ENCODE measurements around the gene DLL3.

DLL3 gene

GRCh38 chr19:39514840-39515550, 16.2 kb downstream of the DLL3 start, which contains the start of gene SELENOV:
SELENOV (plus strand) TSS chr19:39515139; CDS start chr19:39515213, 74 bp downstream.
- Histone ChIP-seq H3K27ac (ENCODE audit: poor library complexity, severe bottlenecking) (no peak within 1 kb of the TSS), H3K36me3 (ENCODE audit: low read depth) (no peaks in the 10 kb centered on the region), H3K9me3 (ENCODE audit: severe bottlenecking) (no peaks in the 10 kb centered on the region), H3K4me1 (ENCODE audit: insufficient read depth, poor library complexity, severe bottlenecking) (no peaks in the 10 kb centered on the region), H3K4me3 (ENCODE audit: severe bottlenecking) (peak within 1 kb of the TSS; percentile 24), H3K27me3 (ENCODE audit: insufficient read depth, poor library complexity, severe bottlenecking) (peaks cover 29% of the 10 kb centered on the region)
- TF ChIP-seq CTCF (IDR thresholded peaks at IDR 0.05; ENCODE audit: poor library complexity, severe bottlenecking) = peak; percentile 2
- ATAC-seq (ENCODE audit: low read depth) (peak; percentile 33; the same call in 2 of the 3 replicates), DNase-seq (ENCODE audit: low spot score) (no peak)

- Histone ChIP-seq H3K4me1 (ENCODE audit: insufficient read depth, poor library complexity, severe bottlenecking) (no peaks in the 10 kb centered on the region), H3K36me3 (ENCODE audit: low read depth) (no peaks in the 10 kb centered on the region), H3K27me3 (ENCODE audit: insufficient read depth, poor library complexity, severe bottlenecking) (peaks cover 29% of the 10 kb centered on the region), H3K4me3 (ENCODE audit: severe bottlenecking) (peak overlapping the region; percentile 24), H3K27ac (ENCODE audit: poor library complexity, severe bottlenecking) (no peak overlapping the region), H3K9me3 (ENCODE audit: severe bottlenecking) (no peaks in the 10 kb centered on the region)
- no peak for TF ChIP-seq CTCF (IDR thresholded peaks at IDR 0.05; ENCODE audit: poor library complexity, severe bottlenecking)
- DNase-seq (ENCODE audit: low spot score) = no peak
- peak; percentile 26; the same call in 1 of the 3 replicates for ATAC-seq (ENCODE audit: low read depth)
These were observed 16.9 kb downstream of the DLL3 start for GRCh38 chr19:39515551-39516191.

GRCh38 chr19:39516270-39516669, 17.5 kb downstream of the DLL3 start:
- ATAC-seq (ENCODE audit: low read depth) (no peak), DNase-seq (ENCODE audit: low spot score) (no peak)
- Histone ChIP-seq H3K27ac (ENCODE audit: poor library complexity, severe bottlenecking) (no peak overlapping the region), H3K4me1 (ENCODE audit: insufficient read depth, poor library complexity, severe bottlenecking) (no peaks in the 10 kb centered on the region), H3K4me3 (ENCODE audit: severe bottlenecking) (no peak overlapping the region), H3K9me3 (ENCODE audit: severe bottlenecking) (no peaks in the 10 kb centered on the region), H3K36me3 (ENCODE audit: low read depth) (no peaks in the 10 kb centered on the region), H3K27me3 (ENCODE audit: insufficient read depth, poor library complexity, severe bottlenecking) (peaks cover 29% of the 10 kb centered on the region)
- TF ChIP-seq CTCF (IDR thresholded peaks at IDR 0.05; ENCODE audit: poor library complexity, severe bottlenecking) = no peak

- no peak for ATAC-seq (ENCODE audit: low read depth)
- no peak for DNase-seq (ENCODE audit: low spot score)
- no peak for TF ChIP-seq CTCF (IDR thresholded peaks at IDR 0.05; ENCODE audit: poor library complexity, severe bottlenecking)
- Histone ChIP-seq H3K27me3 (ENCODE audit: insufficient read depth, poor library complexity, severe bottlenecking) (peaks cover 29% of the 10 kb centered on the region), H3K36me3 (ENCODE audit: low read depth) (no peaks in the 10 kb centered on the region), H3K4me1 (ENCODE audit: insufficient read depth, poor library complexity, severe bottlenecking) (no peaks in the 10 kb centered on the region), H3K9me3 (ENCODE audit: severe bottlenecking) (no peaks in the 10 kb centered on the region), H3K27ac (ENCODE audit: poor library complexity, severe bottlenecking) (no peak overlapping the region), H3K4me3 (ENCODE audit: severe bottlenecking) (no peak overlapping the region)
These were observed 18.7 kb downstream of the DLL3 start for GRCh38 chr19:39517432-39517831.

- Histone ChIP-seq H3K4me3 (ENCODE audit: severe bottlenecking) (no peak overlapping the region), H3K27ac (ENCODE audit: poor library complexity, severe bottlenecking) (no peak overlapping the region), H3K27me3 (ENCODE audit: insufficient read depth, poor library complexity, severe bottlenecking) (peaks cover 29% of the 10 kb centered on the region), H3K4me1 (ENCODE audit: insufficient read depth, poor library complexity, severe bottlenecking) (no peaks in the 10 kb centered on the region), H3K36me3 (ENCODE audit: low read depth) (no peaks in the 10 kb centered on the region), H3K9me3 (ENCODE audit: severe bottlenecking) (no peaks in the 10 kb centered on the region)
- peak; percentile 19; the same call in 1 of the 3 replicates for ATAC-seq (ENCODE audit: low read depth)
- DNase-seq (ENCODE audit: low spot score) = no peak
- TF ChIP-seq CTCF (IDR thresholded peaks at IDR 0.05; ENCODE audit: poor library complexity, severe bottlenecking) = no peak
These were observed 19.7 kb downstream of the DLL3 start for GRCh38 chr19:39518458-39518857.

All from RWPE2 (cell line).